NCI-H2196 treated with DMSO at 0.1 percent for 48 hours (cell line): ENCODE data around the gene HNF4A.
"Not testable (repeated sequence)": the region's sequence is repeated elsewhere in the genome, so short reads cannot be mapped to it uniquely, and the experiment has no call there.

Experiments
- DNase-seq: peaks from one replicate; lab custom pipeline; 2025; ENCODE audit not compliant: unreplicated experiment; lab: John Stamatoyannopoulos, UW

Gene HNF4A

DNA sequence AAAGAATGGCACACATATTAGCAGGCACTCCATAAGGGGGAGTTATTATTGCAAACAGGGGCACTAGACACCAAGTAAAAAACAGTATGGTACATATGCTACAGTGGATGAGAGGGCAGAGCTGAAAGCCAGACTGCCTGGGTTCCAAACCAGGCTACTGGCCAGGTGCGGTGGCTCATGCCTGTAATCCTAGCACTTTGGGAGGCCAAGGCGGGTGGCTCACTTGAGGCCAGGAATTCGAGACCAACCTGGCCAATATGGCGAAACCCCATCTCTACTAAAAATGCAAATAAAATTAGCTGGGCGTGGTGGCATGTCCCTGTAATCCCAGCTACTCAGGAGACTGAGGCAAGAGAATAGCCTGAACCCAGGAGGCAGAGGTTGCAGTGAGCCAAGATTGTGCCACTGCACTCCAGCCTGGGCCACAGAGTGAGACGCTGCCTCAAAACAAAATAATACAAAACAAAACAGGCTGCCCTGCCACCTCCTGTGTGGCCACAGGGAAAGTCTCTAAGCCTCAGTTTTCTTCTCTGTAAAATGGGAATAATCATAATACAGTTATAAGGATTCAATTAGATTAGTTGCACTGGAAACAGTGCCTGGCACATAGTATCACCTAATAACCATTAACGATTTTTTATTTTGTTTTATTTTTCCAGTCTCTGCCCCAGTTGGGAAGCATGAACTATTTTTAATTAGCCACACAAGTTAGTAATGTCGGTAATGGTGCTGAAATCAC is 112.7 kb downstream of the HNF4A start:
- no peak for DNase-seq

DNA sequence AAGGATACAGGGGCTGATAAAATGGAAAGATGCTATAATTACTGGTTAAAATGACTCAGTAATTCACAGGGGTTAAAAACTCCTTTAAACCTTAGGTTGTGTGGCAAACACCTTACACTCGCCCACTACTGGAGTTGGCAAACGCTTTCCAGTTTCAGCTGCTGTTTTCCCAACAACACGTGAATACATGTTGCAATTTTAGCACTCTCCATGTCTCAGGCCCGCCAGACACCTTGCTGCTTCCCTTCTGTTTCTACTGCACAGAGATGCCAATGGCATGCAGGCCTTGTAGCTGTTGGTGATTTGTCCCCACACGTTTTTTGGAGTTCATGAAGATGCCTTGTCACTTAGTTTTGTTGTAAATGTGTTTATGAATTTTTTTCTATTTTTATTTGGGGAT is 114.8 kb downstream of the HNF4A start:
- DNase-seq, result no peak

DNA sequence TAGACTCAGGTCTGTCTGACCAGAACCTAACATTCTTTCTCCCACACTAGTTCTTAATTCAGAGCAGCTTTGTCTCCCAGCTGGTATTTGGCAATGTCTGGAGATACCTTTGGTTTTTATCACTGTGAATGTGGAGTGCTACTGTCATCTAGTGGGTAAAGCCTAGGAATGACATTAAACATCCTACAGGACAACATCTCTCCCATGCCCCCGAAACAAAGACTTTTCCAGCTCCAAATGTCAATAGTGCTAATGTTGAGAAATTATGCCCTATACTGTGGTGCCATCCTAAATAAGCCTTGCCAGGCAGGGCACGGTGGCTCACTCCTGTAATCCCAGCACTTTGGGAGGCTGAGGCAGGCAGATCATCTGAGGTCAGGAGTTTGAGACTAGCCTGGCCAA is 116.0 kb downstream of the HNF4A start:
- DNase-seq, result no peak

DNA sequence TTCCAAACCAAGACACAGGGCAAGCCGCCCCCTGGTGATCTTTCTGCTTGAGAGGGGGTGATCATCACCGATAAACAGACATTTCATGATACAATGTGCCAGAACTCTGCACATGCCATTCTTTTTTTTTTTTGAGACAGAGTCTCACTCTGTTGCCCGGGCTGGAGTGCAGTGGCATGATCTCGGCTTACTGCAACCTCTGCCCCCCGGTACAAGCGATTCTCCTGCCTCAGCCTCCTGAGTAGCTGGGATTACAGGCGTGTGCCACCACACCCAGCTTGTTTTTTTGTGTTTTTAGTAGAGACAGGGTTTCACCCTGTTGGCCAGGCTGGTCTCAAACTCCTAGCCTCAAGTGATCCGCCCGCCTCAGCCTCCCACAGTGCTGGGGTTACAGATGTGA is 116.8 kb downstream of the HNF4A start:
- DNase-seq, result not testable (repeated sequence)

DNA sequence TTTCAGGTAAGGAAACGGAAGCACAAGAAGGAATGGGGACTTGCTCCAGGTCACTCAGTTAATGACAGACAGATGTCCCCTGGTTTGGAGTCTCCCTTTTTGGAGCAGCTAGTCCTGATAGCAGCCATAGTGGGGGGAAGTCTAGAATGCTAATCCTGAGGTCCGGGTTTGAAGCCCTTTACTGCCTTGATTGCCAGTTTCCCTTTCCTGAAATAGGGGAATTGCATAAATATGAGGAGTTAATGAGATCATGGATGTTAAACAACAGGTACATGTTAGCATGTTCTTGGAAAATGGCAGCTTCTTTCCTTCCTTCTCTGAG is 119.8 kb downstream of the HNF4A start:
- DNase-seq, result no peak

DNA sequence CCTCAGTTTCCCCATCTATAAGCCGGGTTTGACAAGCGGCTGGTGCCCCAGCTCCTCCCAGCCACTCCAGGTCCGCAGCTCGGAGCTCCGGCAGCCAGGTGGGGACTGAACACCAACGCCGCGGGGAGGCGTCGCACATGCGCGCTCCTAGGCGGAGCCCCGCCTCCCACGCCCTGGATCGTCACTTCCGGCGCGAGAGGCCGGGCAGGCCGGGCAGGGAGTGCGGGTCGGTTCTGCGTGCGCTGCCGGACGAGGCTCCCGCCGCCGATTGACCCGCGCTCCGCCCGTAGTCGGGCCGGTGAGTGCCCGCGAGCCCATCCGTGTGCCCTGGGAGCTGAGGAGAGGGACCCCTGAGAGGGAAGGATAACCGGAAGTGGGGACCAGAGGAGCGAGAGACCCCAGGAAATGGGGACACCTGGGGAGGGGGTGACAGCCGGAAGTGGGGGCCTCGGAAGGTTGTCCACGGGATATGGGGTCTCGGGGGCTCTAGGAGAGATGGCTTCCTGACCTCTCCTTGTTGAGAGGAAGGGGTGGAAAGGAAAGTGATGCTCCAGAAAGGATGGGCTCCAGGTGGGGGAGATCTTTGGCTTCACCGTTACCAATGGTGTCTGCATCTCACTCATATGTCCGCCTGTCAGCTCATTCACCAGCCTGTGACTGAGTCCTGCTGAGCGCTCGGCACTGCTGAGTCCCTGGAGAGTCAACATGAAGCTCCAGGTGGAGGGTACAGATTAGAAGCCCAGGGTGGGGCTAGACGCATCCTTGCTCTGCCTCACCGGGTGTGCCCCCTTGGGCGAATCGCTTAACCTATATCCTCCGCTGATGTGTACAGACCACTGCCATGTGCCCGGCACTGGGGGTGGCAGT is 120.4 kb downstream of the HNF4A start, which contains the start of gene TTPAL:
TSS of gene TTPAL (plus strand) at position 181 of the 867 bp plus-strand sequence. CDS start 4,126 bp downstream, outside the sequence.
- DNase-seq, result peak; percentile 87

DNA sequence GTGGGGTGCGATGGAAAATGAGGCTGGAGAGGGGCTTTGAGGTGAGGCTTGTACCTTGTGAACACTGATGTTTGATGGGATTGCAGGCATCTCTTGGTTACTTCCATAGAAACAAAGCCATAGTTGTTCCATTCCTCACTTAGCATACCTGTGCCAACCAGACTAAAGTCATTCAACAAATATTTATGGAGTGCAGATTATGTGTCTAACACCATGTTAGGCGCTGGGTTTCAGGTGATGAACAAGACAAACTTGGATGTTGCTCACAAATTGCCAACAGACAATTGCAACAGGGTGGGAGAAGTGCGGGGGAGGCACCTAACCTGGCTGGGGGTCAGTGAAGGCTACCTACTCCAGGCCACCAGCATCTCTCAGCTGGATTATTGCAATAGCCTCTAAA is 121.7 kb downstream of the HNF4A start:
- no peak for DNase-seq

DNA sequence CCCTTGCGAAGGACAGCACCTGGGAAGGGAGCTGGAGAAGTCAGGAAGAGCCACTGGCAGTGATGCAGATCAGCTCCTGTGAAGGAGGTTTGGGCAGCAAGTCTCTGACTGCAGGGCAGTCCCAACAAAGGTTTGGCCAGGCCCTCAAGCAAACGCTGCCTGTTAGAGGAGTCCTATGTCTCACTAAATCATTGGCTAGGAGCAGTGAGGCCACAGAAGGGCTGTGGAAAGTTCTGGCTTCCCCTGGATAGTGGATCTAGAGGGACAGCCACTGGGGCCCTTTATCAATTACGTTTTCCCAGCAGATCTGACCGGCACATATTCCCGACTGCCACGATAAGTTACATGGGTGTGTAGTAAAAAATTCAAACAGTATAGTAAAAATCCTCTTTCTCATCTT is 122.7 kb downstream of the HNF4A start:
- DNase-seq, result no peak

DNA sequence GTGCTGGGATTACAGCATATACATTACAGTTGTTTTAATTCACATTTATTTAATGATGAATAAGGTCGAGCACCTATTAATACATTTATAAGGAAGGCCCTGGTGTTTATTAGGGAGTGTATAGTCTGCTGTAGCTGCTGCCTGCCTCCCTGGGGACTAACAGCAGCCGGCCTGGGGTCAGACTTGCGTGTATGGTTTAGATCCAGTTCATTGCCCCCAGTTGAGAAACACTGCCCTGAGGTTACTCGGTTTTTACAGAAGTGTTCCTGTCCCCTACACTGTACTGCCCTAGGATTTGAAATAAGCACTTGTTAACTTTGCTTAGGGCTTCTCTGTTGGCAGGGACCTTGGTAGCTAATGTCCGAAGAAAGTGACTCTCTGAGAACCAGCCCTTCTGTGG is 124.1 kb downstream of the HNF4A start:
- DNase-seq, result no peak

DNA sequence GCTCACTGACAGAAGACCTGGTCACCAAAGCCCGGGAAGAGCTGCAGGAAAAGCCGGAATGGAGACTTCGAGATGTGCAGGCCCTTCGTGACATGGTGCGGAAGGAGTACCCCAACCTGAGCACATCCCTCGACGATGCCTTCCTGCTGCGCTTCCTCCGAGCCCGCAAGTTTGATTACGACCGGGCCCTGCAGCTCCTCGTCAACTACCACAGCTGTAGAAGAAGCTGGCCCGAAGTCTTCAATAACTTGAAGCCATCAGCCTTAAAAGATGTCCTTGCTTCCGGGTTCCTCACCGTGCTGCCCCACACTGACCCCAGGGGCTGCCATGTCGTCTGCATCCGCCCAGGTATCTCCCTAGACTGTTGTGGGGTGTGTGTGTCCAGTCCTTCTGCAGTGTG is 124.6 kb downstream of the HNF4A start:
- no peak for DNase-seq

DNA sequence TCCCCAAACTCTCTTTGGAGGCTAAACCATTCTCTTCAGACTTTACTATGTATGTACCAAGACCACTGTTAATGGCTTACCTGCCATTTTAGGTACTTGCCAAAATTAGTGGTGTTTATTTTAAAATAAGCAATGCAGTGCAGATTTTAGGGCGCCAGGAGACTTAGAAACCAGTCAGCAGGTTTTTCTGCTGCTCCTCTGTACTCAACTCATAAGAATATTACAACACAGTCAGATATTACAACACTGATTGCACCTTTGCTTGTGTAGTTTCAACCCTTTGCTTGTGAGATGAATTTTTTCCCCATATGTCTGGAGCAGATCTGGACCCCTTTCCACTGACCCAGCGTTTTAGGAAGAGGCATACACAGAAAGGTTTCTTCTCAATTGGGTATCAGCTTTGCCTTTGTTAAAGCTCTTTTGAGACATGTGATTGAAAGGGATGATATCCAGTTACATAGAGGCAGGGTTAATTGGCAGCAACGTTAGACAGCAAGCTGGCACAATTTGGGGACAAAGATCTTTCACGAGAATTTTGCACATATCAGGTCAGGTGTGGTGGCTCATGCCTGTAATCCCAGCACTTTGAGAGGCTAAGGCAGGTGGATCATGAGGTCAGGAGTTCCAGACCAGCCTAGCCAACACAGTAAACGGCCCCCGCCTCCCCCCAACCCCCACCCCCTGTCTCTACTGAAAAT is 126.4 kb downstream of the HNF4A start:
- DNase-seq, result no peak

DNA sequence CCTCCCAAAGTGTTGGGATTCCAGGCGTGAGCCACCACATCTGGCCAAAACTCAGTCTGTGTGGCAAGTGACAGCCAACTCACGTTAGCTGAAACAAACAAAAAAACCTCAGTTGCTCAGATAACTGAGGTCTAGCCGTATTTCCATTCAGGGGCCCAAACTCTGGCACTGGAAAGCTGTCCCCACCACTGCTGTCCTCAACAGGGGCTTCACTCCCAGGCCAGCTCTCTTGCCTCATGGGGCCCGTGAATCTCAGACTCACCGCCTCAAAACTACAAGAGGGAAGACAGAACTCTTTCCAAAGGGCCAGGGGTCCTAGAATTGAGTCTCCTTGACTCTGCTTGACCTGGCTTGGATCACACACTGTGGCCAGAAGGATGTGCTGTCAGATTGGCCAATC is 127.6 kb downstream of the HNF4A start:
- no peak for DNase-seq
